ENCODE data around the gene NIPAL3.
"Not testable (repeated sequence)": the region's sequence is repeated elsewhere in the genome, so short reads cannot be mapped to it uniquely, and the experiment has no call there.

The NIPAL3 gene

GRCh38 chr1:24421502-24421901 lies 5.9 kb downstream of the NIPAL3 start:
- DNase-seq (ENCODE audit: low read depth in 4 of 4, low spot score in 1 of 4), result no peak

GRCh38 chr1:24424207-24424606 lies 8.6 kb downstream of the NIPAL3 start:
- no peak for DNase-seq (ENCODE audit: low read depth in 4 of 4, low spot score in 1 of 4)

- no peak for DNase-seq (ENCODE audit: low read depth in 4 of 4, low spot score in 1 of 4)
These were observed 9.4 kb downstream of the NIPAL3 start for GRCh38 chr1:24424990-24425389.

- DNase-seq (ENCODE audit: low read depth in 4 of 4, low spot score in 1 of 4), result no peak
These were observed 9.8 kb downstream of the NIPAL3 start for GRCh38 chr1:24425441-24425840.

- DNase-seq (ENCODE audit: low read depth in 4 of 4, low spot score in 1 of 4), result no peak
These were observed 10.3 kb downstream of the NIPAL3 start for GRCh38 chr1:24425922-24426321.

GRCh38 chr1:24426744-24427544 lies 11.3 kb downstream of the NIPAL3 start:
- no peak for DNase-seq (ENCODE audit: low read depth in 4 of 4, low spot score in 1 of 4)

- no peak for DNase-seq (ENCODE audit: low read depth in 4 of 4, low spot score in 1 of 4)
These were observed 11.9 kb downstream of the NIPAL3 start for GRCh38 chr1:24427545-24427862.

- no peak for DNase-seq (ENCODE audit: low read depth in 4 of 4, low spot score in 1 of 4)
These were observed 20.3 kb downstream of the NIPAL3 start for GRCh38 chr1:24435782-24436365.

GRCh38 chr1:24437631-24438396 lies 22.2 kb downstream of the NIPAL3 start:
- DNase-seq (ENCODE audit: low read depth in 4 of 4, low spot score in 1 of 4), result no peak

GRCh38 chr1:24438423-24438901 lies 22.9 kb downstream of the NIPAL3 start:
- DNase-seq (ENCODE audit: low read depth in 4 of 4, low spot score in 1 of 4), result no peak

GRCh38 chr1:24440436-24440835 lies 24.8 kb downstream of the NIPAL3 start:
- no peak for DNase-seq (ENCODE audit: low read depth in 4 of 4, low spot score in 1 of 4)

GRCh38 chr1:24441480-24441879 lies 25.9 kb downstream of the NIPAL3 start:
- no peak for DNase-seq (ENCODE audit: low read depth in 4 of 4, low spot score in 1 of 4)

GRCh38 chr1:24441996-24442668 lies 26.5 kb downstream of the NIPAL3 start:
- DNase-seq (ENCODE audit: low read depth in 4 of 4, low spot score in 1 of 4), result no peak

- DNase-seq (ENCODE audit: low read depth in 4 of 4, low spot score in 1 of 4), result no peak
These were observed 27.2 kb downstream of the NIPAL3 start for GRCh38 chr1:24442764-24443163.

GRCh38 chr1:24443241-24443656 lies 27.6 kb downstream of the NIPAL3 start:
- DNase-seq (ENCODE audit: low read depth in 4 of 4, low spot score in 1 of 4), result no peak

- not testable (repeated sequence) for DNase-seq (ENCODE audit: low read depth in 4 of 4, low spot score in 1 of 4)
These were observed 30.8 kb downstream of the NIPAL3 start for GRCh38 chr1:24446446-24446845.

- DNase-seq (ENCODE audit: low read depth in 4 of 4, low spot score in 1 of 4), result no peak
These were observed 34.7 kb downstream of the NIPAL3 start for GRCh38 chr1:24450316-24450715.

- no peak for DNase-seq (ENCODE audit: low read depth in 4 of 4, low spot score in 1 of 4)
These were observed 35.3 kb downstream of the NIPAL3 start for GRCh38 chr1:24450857-24451397.

GRCh38 chr1:24451746-24452145 lies 36.1 kb downstream of the NIPAL3 start:
- DNase-seq (ENCODE audit: low read depth in 4 of 4, low spot score in 1 of 4), result no peak

GRCh38 chr1:24452922-24453485 lies 37.4 kb downstream of the NIPAL3 start:
- no peak for DNase-seq (ENCODE audit: low read depth in 4 of 4, low spot score in 1 of 4)

GRCh38 chr1:24454673-24455072 lies 39.1 kb downstream of the NIPAL3 start:
- DNase-seq (ENCODE audit: low read depth in 4 of 4, low spot score in 1 of 4), result no peak
